HepG2 (cell line): ENCODE measurements around the gene RCC1. TPM values are rescaled to one million over a fixed set of nuclear protein-coding genes. Genes with fewer than 3 reads are reported as not detected.

Experiments
- ARNTL ChIP-seq: sonication (generic); formaldehyde crosslinking; IDR thresholded peaks from 2 replicates; pipeline ENCODE4 v1.4.0; 2020; ENCODE audit warnings: mild to moderate bottlenecking, missing genetic modification reagents
- BORCS8-MEF2B ChIP-seq: sonication (generic); formaldehyde crosslinking; IDR thresholded peaks from 2 replicates; pipeline ENCODE4 v1.8.0; 2022; ENCODE audit warnings: mild to moderate bottlenecking, missing genetic modification reagents
- DMTF1 ChIP-seq: sonication (generic); formaldehyde crosslinking; IDR thresholded peaks from 2 replicates; pipeline ENCODE4 v1.4.0; 2020; ENCODE audit warnings: mild to moderate bottlenecking, missing genetic modification reagents
- GATA4 ChIP-seq: sonication (generic); IDR thresholded peaks from 2 replicates; pipeline ENCODE4 v1.6.1; 2016; ENCODE audit warnings: antibody characterized with exemption, low read depth, borderline replicate concordance
- HMG20B ChIP-seq: conservative IDR thresholded peaks from 2 replicates; pipeline ENCODE4 v1.6.1; 2016; ENCODE audit warnings: missing genetic modification reagents, missing compliant biosample characterization
- MLX ChIP-seq: IDR thresholded peaks from 2 replicates; pipeline ENCODE4 v1.6.1; 2016
- SETDB1 ChIP-seq: sonication (generic); formaldehyde crosslinking; IDR thresholded peaks from 2 replicates; pipeline ENCODE4 v1.5.1; 2020; ENCODE audit warnings: missing genetic modification reagents, mild to moderate bottlenecking, borderline replicate concordance
- TEF ChIP-seq: sonication (generic); formaldehyde crosslinking; IDR thresholded peaks from 2 replicates; pipeline ENCODE4 v1.5.0; 2020; ENCODE audit warnings: missing genetic modification reagents
- ZNF136 ChIP-seq: sonication (generic); formaldehyde crosslinking; IDR thresholded peaks from 2 replicates; pipeline ENCODE4 v1.8.1; 2022; ENCODE audit warnings: low read depth, mild to moderate bottlenecking, moderate library complexity, missing genetic modification reagents
- ZNF235 ChIP-seq: sonication (generic); formaldehyde crosslinking; IDR thresholded peaks from 2 replicates; pipeline ENCODE4 v1.8.1; 2023; ENCODE audit warnings: mild to moderate bottlenecking, missing genetic modification reagents, borderline replicate concordance
- ZNF383 ChIP-seq: sonication (generic); formaldehyde crosslinking; IDR thresholded peaks from 2 replicates; pipeline ENCODE4 v1.4.0; 2020; ENCODE audit warnings: missing genetic modification reagents, mild to moderate bottlenecking, borderline replicate concordance
- ZNF407 ChIP-seq: sonication (generic); formaldehyde crosslinking; IDR thresholded peaks from one replicate; pipeline ENCODE4 v1.5.1; 2020; ENCODE audit warnings: mild to moderate bottlenecking, missing genetic modification reagents; ENCODE audit errors: not compliant biosample characterization
- polyA plus RNA-seq, 8 experiments: library from polyadenylated mRNA; depleted of rRNA in 3 of 8; stranded (reverse) in 7 of 8; unstranded in 1 of 8; fragments of >200 nt; fragmentation: Illumina TruSeq in 4 of 8; extraction: Trizol in 4 of 8; gene quantifications; 2 replicates each; pipeline versions ENCODE4 v1.2.1 to v1.2.3, GENCODE V29; 2011 to 2016; ENCODE audit warnings: low read depth in 4 of 8, missing spikeins in 1 of 8, mixed read lengths in 1 of 8; ENCODE audit not compliant: insufficient read depth in 1 of 8
- total RNA-seq, 5 experiments: library from RNA; depleted of rRNA; stranded (reverse); fragments of >200 nt; fragmentation: Illumina TruSeq; extraction: Trizol; gene quantifications; 2 replicates each; pipeline ENCODE4 v1.2.3, GENCODE V29; 2016; ENCODE audit warnings: low read depth in 1 of 5

RCC1 gene
- total and polyA plus RNA-seq, 2 of the 13 experiments (the other 11 are each of a cell fraction or from before 2014, with no cell fraction given) = 47.2 to 80.8 TPM

GRCh38 chr1:28552758-28553663 lies 47.2 kb downstream of the RCC1 start, which contains the start of gene TRNAU1AP (continued):
- TF ChIP-seq SETDB1 (CRISPR knock-in tag) = no peak
- no peak for TF ChIP-seq TEF
- peak; percentile 51; the same call in 1 of the 2 replicates for TF ChIP-seq HMG20B
- TF ChIP-seq BORCS8-MEF2B (CRISPR knock-in tag) = peak; percentile 54; the same call in 1 of the 2 replicates
- no peak for TF ChIP-seq ZNF407
- TF ChIP-seq ZNF235 = peak; percentile 90
- TF ChIP-seq ARNTL (CRISPR knock-in tag) = no peak
- TF ChIP-seq MLX (CRISPR knock-in tag) = no peak
- TF ChIP-seq ZNF383 (CRISPR knock-in tag) = no peak
- no peak for TF ChIP-seq GATA4
- TF ChIP-seq DMTF1 (CRISPR knock-in tag) = no peak
- TF ChIP-seq ZNF136 = peak; percentile 92; the same call in 1 of the 2 replicates
